ENCODE measurements around the gene NHEJ1. TPM values are rescaled to one million over a fixed set of nuclear protein-coding genes. Genes with fewer than 3 reads are reported as not detected.

NHEJ1 gene
- total RNA-seq, 1 experiment from 2014 or later: 16.7 TPM

- Histone ChIP-seq H3K9me3 (ENCODE audit: low read length) (no peaks in the 10 kb centered on the region), H4K20me1 (ENCODE audit: low read length) (no peaks in the 10 kb centered on the region), H3K4me1 (ENCODE audit: insufficient read depth, low read length) (peaks cover 11% of the 10 kb centered on the region), H3K4me3 (ENCODE audit: low read length) (no peak overlapping the region), H3K79me2 (ENCODE audit: low read length) (no peaks in the 10 kb centered on the region), H2AFZ (ENCODE audit: low read length) (no peak overlapping the region), H3K36me3 (ENCODE audit: low read depth, low read length) (no peaks in the 10 kb centered on the region), H3K27ac (ENCODE audit: low read length) (no peak overlapping the region), H3K9ac (ENCODE audit: low read length) (no peak overlapping the region), H3K27me3 (ENCODE audit: low read length) (no peaks in the 10 kb centered on the region), H3K9me2 (replicated peaks; ENCODE audit: low read length) (no peaks in the 10 kb centered on the region), H3K4me2 (ENCODE audit: low read length) (no peak overlapping the region), H3F3A (ENCODE audit: low read length, unreplicated experiment) (no peaks in the 10 kb centered on the region)
- POLR2A ChIA-PET (ENCODE audit: unreplicated experiment): no interaction called here
- no peak for DNase-seq
- CTCF ChIA-PET: interaction anchor here (1.4 kb wide), 1 partner anchor 38 kb away, joined by 4 read pairs; no protein-coding TSS in a partner anchor
- BruUV-seq (replicated peaks): no TSS peak
- intact Hi-C loops (cut with micrococcal nuclease): no loop called here
- no peak for ATAC-seq
- no peak for TF ChIP-seq EZH2phosphoT487 (IDR thresholded peaks at IDR 0.05; ENCODE audit: borderline replicate concordance, low read length)
- TF ChIP-seq, protein P1, sequence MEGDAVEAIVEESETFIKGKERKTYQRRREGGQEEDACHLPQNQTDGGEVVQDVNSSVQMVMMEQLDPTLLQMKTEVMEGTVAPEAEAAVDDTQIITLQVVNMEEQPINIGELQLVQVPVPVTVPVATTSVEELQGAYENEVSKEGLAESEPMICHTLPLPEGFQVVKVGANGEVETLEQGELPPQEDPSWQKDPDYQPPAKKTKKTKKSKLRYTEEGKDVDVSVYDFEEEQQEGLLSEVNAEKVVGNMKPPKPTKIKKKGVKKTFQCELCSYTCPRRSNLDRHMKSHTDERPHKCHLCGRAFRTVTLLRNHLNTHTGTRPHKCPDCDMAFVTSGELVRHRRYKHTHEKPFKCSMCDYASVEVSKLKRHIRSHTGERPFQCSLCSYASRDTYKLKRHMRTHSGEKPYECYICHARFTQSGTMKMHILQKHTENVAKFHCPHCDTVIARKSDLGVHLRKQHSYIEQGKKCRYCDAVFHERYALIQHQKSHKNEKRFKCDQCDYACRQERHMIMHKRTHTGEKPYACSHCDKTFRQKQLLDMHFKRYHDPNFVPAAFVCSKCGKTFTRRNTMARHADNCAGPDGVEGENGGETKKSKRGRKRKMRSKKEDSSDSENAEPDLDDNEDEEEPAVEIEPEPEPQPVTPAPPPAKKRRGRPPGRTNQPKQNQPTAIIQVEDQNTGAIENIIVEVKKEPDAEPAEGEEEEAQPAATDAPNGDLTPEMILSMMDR (conservative IDR thresholded peaks at IDR 0.05; ENCODE audit: low read depth, low read length): no peak
- no peak for TF ChIP-seq EZH2 (IDR thresholded peaks at IDR 0.05; ENCODE audit: low read length, unreplicated experiment)
Observed at GRCh38 chr2:219081096-219081495, 79.5 kb downstream of the NHEJ1 start.

DNA sequence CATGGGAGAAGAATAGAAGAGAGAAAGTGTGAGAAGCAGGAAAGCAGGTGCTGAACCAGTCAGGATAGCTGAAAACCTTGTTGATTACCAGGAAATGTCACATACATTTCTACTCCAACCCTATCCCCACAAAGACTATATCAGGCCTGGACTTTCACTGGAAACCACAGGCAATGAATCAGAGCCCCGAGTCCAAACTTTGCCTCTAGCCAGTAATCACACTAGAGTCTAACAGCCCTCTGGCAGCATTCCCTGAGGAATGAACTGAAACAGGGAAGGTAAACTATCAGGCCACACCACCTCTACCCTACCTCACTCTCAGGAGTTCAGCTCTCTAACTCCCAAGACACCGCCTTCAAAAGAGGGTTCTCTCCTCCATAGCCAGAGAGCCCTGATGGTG, 81.2 kb downstream of the NHEJ1 start:
- intact Hi-C loops (cut with micrococcal nuclease): no loop called here
- Histone ChIP-seq H4K20me1 (ENCODE audit: low read length) (no peaks in the 10 kb centered on the region), H3K4me3 (ENCODE audit: low read length) (no peak overlapping the region), H3K9me3 (ENCODE audit: low read length) (no peaks in the 10 kb centered on the region), H3K9me2 (replicated peaks; ENCODE audit: low read length) (no peaks in the 10 kb centered on the region), H3K4me1 (ENCODE audit: insufficient read depth, low read length) (peaks cover 11% of the 10 kb centered on the region), H3K27me3 (ENCODE audit: low read length) (no peaks in the 10 kb centered on the region), H2AFZ (ENCODE audit: low read length) (no peak overlapping the region), H3K27ac (ENCODE audit: low read length) (no peak overlapping the region), H3F3A (ENCODE audit: low read length, unreplicated experiment) (no peaks in the 10 kb centered on the region), H3K4me2 (ENCODE audit: low read length) (no peak overlapping the region), H3K79me2 (ENCODE audit: low read length) (no peaks in the 10 kb centered on the region), H3K36me3 (ENCODE audit: low read depth, low read length) (no peaks in the 10 kb centered on the region), H3K9ac (ENCODE audit: low read length) (no peak overlapping the region)
- no TSS peak for BruUV-seq (replicated peaks)
- TF ChIP-seq, protein P1 (conservative IDR thresholded peaks at IDR 0.05; ENCODE audit: low read depth, low read length): no peak
- TF ChIP-seq EZH2 (IDR thresholded peaks at IDR 0.05; ENCODE audit: low read length, unreplicated experiment) (no peak), EZH2phosphoT487 (IDR thresholded peaks at IDR 0.05; ENCODE audit: borderline replicate concordance, low read length) (no peak)
- ChIA-PET POLR2A (ENCODE audit: unreplicated experiment) (no interaction called here), CTCF (interaction anchor here (1.1 kb wide), 1 partner anchor 50 kb away, joined by 3 read pairs; no protein-coding TSS in a partner anchor)
- DNase-seq (peak; percentile 63), ATAC-seq (peak; percentile 69)

DNA sequence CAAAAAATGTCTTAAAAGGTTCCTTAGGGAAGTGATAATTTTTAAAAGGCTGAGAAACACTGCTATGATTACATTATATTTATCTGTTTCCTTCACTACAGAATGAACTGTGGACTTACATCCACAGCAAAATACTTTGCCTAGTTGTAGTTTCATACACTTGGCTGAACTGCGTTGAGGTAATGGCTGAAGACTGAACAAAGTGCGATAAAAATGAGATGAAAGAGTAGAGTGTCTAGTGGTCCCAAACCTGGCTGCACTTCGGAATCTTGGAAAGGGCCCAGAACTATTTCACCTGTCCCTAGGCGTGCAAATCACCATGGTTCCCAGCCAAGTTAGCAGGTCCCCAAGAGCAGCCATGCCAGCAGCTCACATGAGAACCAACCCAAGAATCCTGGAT, 81.7 kb downstream of the NHEJ1 start:
- H3K27me3 ChIP-seq (ENCODE audit: low read length): no peaks in the 10 kb centered on the region
- intact Hi-C loops (cut with micrococcal nuclease): no loop called here
- ChIA-PET CTCF (no interaction called here), POLR2A (ENCODE audit: unreplicated experiment) (no interaction called here)
- H3K4me2 ChIP-seq (ENCODE audit: low read length): no peak overlapping the region
- H2AFZ ChIP-seq (ENCODE audit: low read length): no peak overlapping the region
- ATAC-seq (no peak), DNase-seq (no peak)
- H3K9me3 ChIP-seq (ENCODE audit: low read length): no peaks in the 10 kb centered on the region
- no peak overlapping the region for H3K27ac ChIP-seq (ENCODE audit: low read length)
- no TSS peak for BruUV-seq (replicated peaks)
- no peak overlapping the region for H3K4me3 ChIP-seq (ENCODE audit: low read length)
- no peaks in the 10 kb centered on the region for H3K79me2 ChIP-seq (ENCODE audit: low read length)
- no peaks in the 10 kb centered on the region for H3K9me2 ChIP-seq (replicated peaks; ENCODE audit: low read length)
- no peaks in the 10 kb centered on the region for H3K36me3 ChIP-seq (ENCODE audit: low read depth, low read length)
- no peak for TF ChIP-seq EZH2phosphoT487 (IDR thresholded peaks at IDR 0.05; ENCODE audit: borderline replicate concordance, low read length)
- TF ChIP-seq, protein P1 (conservative IDR thresholded peaks at IDR 0.05; ENCODE audit: low read depth, low read length): no peak
- TF ChIP-seq EZH2 (IDR thresholded peaks at IDR 0.05; ENCODE audit: low read length, unreplicated experiment): no peak
- no peaks in the 10 kb centered on the region for H3F3A ChIP-seq (ENCODE audit: low read length, unreplicated experiment)
- H3K4me1 ChIP-seq (ENCODE audit: insufficient read depth, low read length): peaks cover 11% of the 10 kb centered on the region
- H3K9ac ChIP-seq (ENCODE audit: low read length): no peak overlapping the region
- no peaks in the 10 kb centered on the region for H4K20me1 ChIP-seq (ENCODE audit: low read length)

Data from PC-3 (cell line).